ENCODE results near the gene CBX2. TPM values are rescaled to one million over a fixed set of nuclear protein-coding genes. Genes with fewer than 3 reads are reported as not detected.
A peak's percentile ranks its signal among the peaks of the same experiment; 100 is the strongest.

Gene CBX2
- total and polyA plus RNA-seq, 2 of the 4 experiments (the other 2 are of a cell fraction) = 2.0 to 3.2 TPM

DNA sequence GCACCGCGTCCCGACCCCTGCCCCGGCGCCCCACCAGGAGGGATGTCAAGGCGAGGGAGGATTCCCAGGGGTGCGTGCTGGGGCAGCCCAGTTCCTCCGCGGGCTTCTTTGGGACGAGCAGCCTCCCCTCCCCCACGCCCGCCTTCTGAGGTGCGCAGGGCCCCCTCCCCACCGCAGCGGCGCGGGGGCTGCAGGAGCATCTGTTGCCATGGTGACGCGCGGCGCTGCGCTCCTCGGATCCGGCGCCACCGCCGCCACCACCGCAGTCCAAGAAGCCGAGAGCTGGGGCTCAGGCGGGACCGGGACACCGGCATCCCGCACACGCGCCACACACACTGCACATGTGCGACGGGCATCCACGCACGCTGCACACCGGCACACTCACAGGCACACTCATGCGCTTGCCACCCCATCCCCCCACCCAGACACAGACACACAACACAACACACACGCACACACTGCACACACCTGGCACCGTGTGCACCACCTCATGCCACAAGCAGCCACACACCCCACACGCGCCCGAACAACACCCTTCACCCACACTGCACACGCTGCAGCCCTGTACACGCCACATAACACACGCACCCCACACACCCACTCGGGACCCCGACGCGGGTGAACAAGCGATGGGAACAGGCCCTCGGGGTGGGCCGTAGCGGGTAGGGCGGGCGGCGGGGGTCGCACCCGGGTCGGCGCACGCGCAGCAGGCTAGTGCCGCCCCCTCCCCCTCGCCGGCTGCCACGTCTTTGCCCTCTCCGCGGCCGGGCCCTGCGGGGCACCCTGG is 30.2 kb upstream of the CBX2 start:
- dilution Hi-C loops (cut with HindIII; ENCODE audit: low sequenced_read_pairs, unreplicated experiment) = no loop called here
- Histone ChIP-seq H3K79me1 (ENCODE audit: low read depth in 1 of 2, low read length in 2 of 2) (no peaks in the 10 kb centered on the region), H2BK5ac (ENCODE audit: low read depth, low read length, poor library complexity, severe bottlenecking) (no peak overlapping the region), H4K20me1 (ENCODE audit: insufficient read depth, low read length) (no peaks in the 10 kb centered on the region), H2AFZ (replicated peaks; ENCODE audit: low read length, poor library complexity) (peak overlapping the region; percentile 41), H3K9me1 (ENCODE audit: insufficient read depth, low read length) (no peaks in the 10 kb centered on the region), H4K5ac (ENCODE audit: low read depth, low read length) (no peak overlapping the region), H2BK20ac (ENCODE audit: low read depth, low read length) (no peak overlapping the region), H3K9me3 (ENCODE audit: control insufficient read depth, insufficient read depth, low read length) (no peaks in the 10 kb centered on the region), H4K91ac (ENCODE audit: insufficient read depth, low read depth, low read length) (no peak overlapping the region), H2AK5ac (ENCODE audit: low read depth, low read length) (no peak overlapping the region; the same call in 1 of the 2 replicates), H3K18ac (ENCODE audit: low read depth, low read length) (no peak overlapping the region), H4K8ac (ENCODE audit: low read depth in 2 of 2, low read length in 2 of 2) (no peak overlapping the region), H2AK9ac (replicated peaks; ENCODE audit: low read depth, low read length, poor library complexity) (peak overlapping the region; percentile 70), H3K14ac (replicated peaks; ENCODE audit: low read depth, low read length) (no peak overlapping the region), H3K36me3 (ENCODE audit: control insufficient read depth, insufficient read depth, low read length) (no peaks in the 10 kb centered on the region), H3K4ac (ENCODE audit: low read depth, low read length) (no peak overlapping the region), H3K4me2 (ENCODE audit: low read depth, low read length) (peak overlapping the region; percentile 29; the same call in 1 of the 2 replicates), H2BK15ac (ENCODE audit: low read depth, low read length) (no peak overlapping the region), H2BK120ac (ENCODE audit: low read depth, low read length) (no peak overlapping the region), H3K4me1 (ENCODE audit: control insufficient read depth, insufficient read depth, low read length) (peaks cover 3% of the 10 kb centered on the region; the same call in 1 of the 2 replicates), H3K23ac (ENCODE audit: low read depth, low read length) (0 out of 2 replicates have a peak overlapping the region, but pooled peaks have one; percentile 16), H3K4me3 (ENCODE audit: insufficient read depth, low read depth, low read length) (no peak overlapping the region), H3K56ac (ENCODE audit: extremely low read depth, insufficient read depth, low read length) (no peak overlapping the region), H3K27ac (ENCODE audit: insufficient read depth, low read length) (no peak overlapping the region), H3K9ac (ENCODE audit: low read depth, low read length) (no peak overlapping the region), H3K27me3 (ENCODE audit: control insufficient read depth, insufficient read depth, low read length) (peaks cover 56% of the 10 kb centered on the region)
- CTCF ChIA-PET = no interaction called here
- TF ChIP-seq RAD21 (IDR thresholded peaks at IDR 0.05; ENCODE audit: low read length) = no peak
- intact Hi-C loops (cut with micrococcal nuclease) = loop anchor here (2.0 to 5.0 kb wide), 2 partner anchors 90 to 245 kb away; partner anchors contain the start of gene CBX4
- in situ Hi-C loops (cut with MboI; ENCODE audit: low sequenced_read_pairs) = loop anchor here (5.0 kb wide), 1 partner anchor 240 kb away; no protein-coding TSS in a partner anchor
- POLR2A ChIA-PET (ENCODE audit: unreplicated experiment) = no interaction called here
- ATAC-seq (ENCODE audit: low read depth) (no peak), DNase-seq (no peak)
- 1% methylated on average over 36 of the region's 74 CpGs; no CpG with 5 or more reads in 1 of the 2 experiments for WGBS, 2 experiments (ENCODE audit: extremely low coverage in 2 of 2, insufficient read length in 1 of 2)
- no TSS peak for BruUV-seq (replicated peaks)
